Left ventricle myocardium inferior (tissue), 1 donor: ENCODE results near the gene PLA2G4B. TPM values are rescaled to one million over a fixed set of nuclear protein-coding genes. Genes with fewer than 3 reads are reported as not detected.

ENCODE experiments used
- DNase-seq: peaks from one replicate; pipeline ENCODE4 v3.0.0-alpha.2; 2020
- H3K27ac ChIP-seq: fragments of 200-600 bp; replicated peaks from 2 replicates; pipeline ENCODE4 v1.8.0; 2021
- H3K27me3 ChIP-seq: fragments of 200-600 bp; 2 replicates; pipeline ENCODE4 v1.8.0; 2021; ENCODE audit warnings: low read depth
- H3K36me3 ChIP-seq: fragments of 200-600 bp; 2 replicates; pipeline ENCODE4 v1.8.0; 2021
- H3K4me1 ChIP-seq: fragments of 200-600 bp; 2 replicates; pipeline ENCODE4 v1.8.0; 2021
- H3K4me3 ChIP-seq: fragments of 200-600 bp; 2 replicates; pipeline ENCODE4 v1.8.0; 2021; ENCODE audit warnings: mild to moderate bottlenecking, moderate library complexity
- H3K9me3 ChIP-seq: fragments of 200-600 bp; replicated peaks from 2 replicates; pipeline ENCODE4 v1.8.0; 2021
- CTCF ChIP-seq: fragments of 200-600 bp; IDR thresholded peaks from 2 replicates; pipeline ENCODE4 v1.8.0; 2021; ENCODE audit warnings: antibody characterized with exemption, mild to moderate bottlenecking, borderline replicate concordance
- intact Hi-C: fragments of 100-400 bp; cut with micrococcal nuclease; formaldehyde crosslinking; loops from one replicate; pipeline ENCODE4 v1.11.0; 2022
- total RNA-seq: library from RNA; stranded (reverse); fragmentation: NEBNext Ultra II Directional; extraction: Animal tissue kit (Norgen Biotek cat#: 25700); gene quantifications from one replicate; pipeline ENCODE4 v1.2.1, GENCODE V29; 2021
- donor health status: DM: no; HTN: yes; CAD: no; lungs with severe emphysema.

PLA2G4B gene
- total RNA-seq, 1 donor from 2014 or later, result 3.8 TPM

DNA sequence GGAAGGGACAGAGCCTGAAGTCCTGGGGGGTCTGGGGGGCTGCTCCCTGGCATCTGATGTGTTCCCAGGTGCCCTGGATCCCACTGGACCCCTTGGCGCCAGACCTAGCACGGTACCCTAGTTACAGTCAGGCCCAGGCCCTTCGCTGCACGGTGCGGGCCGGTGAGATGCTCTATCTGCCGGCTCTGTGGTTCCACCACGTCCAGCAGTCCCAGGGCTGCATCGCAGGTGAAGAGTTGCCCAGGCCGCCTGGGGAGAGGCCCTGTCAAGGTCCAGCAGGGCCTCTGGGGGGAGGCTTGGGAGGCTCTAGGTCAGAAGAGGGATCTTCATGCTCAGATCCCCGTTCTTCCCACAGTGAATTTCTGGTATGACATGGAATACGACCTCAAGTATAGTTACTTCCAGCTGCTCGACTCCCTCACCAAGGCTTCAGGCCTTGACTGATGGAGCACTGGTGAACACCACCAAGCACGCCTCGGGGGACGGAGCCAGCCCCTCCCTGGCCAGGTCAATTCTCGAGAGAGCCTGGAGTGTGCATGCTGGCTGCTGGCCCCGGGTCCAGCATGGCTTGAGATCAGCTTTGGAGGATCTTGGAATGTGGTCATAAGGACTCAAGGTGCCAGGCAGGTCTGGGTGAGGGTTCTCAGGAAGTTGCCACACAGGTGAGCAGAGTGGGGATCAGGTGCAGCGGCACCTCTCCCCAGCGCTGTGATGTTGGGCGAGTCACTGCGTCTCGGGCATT, 1.8 kb upstream of the PLA2G4B start:
- Histone ChIP-seq H3K36me3 (peaks cover 41% of the 10 kb centered on the region), H3K4me1 (peaks cover 30% of the 10 kb centered on the region), H3K27ac (no peak overlapping the region), H3K9me3 (no peaks in the 10 kb centered on the region), H3K4me3 (no peak overlapping the region), H3K27me3 (no peaks in the 10 kb centered on the region)
- DNase-seq, result no peak
- intact Hi-C loops, result no loop called here
- TF ChIP-seq CTCF, result no peak

DNA sequence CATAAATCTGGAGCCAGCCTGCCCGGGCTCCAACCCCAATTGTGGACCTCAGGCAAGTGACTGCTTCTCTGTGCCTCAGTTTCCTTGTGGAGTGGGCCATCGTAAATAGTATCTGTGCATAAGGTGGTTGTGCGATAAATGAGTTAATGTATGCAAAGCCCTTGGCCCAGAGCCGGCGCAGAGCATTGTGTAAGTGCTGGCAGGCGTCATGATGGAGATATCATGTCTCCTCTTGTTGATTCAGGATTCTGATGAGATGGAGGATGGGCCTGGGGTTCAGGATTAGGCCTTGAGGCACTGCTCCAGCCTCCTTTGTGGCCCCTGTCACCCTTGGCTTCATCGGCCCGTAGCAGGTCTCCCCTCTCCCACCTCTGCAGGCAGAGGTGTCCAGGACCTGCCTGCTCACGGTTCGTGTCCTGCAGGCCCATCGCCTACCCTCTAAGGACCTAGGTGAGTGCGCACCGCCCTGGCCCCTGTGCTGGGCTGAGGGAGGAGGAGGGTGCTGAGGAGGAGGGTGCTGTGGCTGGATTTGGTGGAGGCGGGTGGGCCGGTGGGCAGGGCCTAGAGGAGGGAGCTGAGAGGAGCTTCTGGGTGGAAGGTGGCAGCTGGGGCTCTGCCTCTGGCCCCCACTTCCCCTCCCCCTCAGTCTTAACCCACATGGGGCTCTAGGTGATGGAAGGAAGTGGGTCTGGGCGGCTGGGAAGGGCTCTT, 1.3 kb downstream of the PLA2G4B start:
- no peak for DNase-seq
- Histone ChIP-seq H3K36me3 (peaks cover 57% of the 10 kb centered on the region), H3K27me3 (no peaks in the 10 kb centered on the region), H3K4me3 (no peak overlapping the region), H3K9me3 (no peaks in the 10 kb centered on the region), H3K4me1 (peaks cover 17% of the 10 kb centered on the region), H3K27ac (no peak overlapping the region)
- TF ChIP-seq CTCF, result no peak
- intact Hi-C loops, result no loop called here

DNA sequence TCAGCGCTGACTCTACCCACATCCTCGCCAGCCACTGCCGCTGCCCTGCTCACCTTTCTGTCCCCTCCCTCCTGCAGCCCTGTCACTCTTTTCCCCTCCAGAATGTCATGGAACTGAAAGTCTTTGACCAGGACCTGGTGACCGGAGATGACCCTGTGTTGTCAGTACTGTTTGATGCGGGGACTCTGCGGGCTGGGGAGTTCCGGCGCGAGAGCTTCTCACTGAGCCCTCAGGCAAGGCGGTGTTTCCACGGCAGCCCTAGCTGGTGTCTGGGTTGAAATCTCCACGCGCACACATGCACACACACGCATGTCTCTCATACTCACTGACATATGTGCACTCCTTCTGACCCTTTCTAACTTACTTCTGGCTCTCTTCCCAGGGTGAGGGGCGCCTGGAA, 2.0 kb downstream of the PLA2G4B start:
- peaks cover 17% of the 10 kb centered on the region for H3K4me1 ChIP-seq
- no peaks in the 10 kb centered on the region for H3K9me3 ChIP-seq
- H3K4me3 ChIP-seq, result no peak overlapping the region
- H3K36me3 ChIP-seq, result peaks cover 61% of the 10 kb centered on the region
- no peak for DNase-seq
- TF ChIP-seq CTCF, result no peak
- no peaks in the 10 kb centered on the region for H3K27me3 ChIP-seq
- no peak overlapping the region for H3K27ac ChIP-seq
- intact Hi-C loops, result no loop called here

DNA sequence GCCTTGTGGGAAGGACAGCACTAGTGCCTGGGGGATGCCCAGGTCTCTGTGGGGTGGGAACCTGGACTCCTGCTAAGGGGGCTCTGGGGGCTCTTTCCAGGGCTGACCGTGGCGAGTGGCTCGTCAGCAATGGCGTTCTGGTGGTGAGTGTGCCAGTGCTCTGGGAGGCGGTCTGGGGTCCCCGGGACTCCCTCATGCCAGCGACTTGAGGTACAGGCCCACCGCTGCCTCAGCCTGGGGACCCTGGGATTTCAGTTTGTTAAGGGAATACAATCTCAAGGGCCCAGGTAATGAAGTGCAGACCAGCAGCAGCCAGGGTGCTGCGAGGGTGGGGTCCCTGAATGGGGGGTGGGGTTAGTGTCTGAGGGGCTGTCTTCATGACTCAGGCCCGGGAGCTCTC, 2.5 kb downstream of the PLA2G4B start:
- no peak overlapping the region for H3K27ac ChIP-seq
- TF ChIP-seq CTCF, result no peak
- no peaks in the 10 kb centered on the region for H3K27me3 ChIP-seq
- H3K9me3 ChIP-seq, result no peaks in the 10 kb centered on the region
- no peak overlapping the region for H3K4me3 ChIP-seq
- peaks cover 64% of the 10 kb centered on the region for H3K36me3 ChIP-seq
- intact Hi-C loops, result no loop called here
- no peak for DNase-seq
- peaks cover 13% of the 10 kb centered on the region for H3K4me1 ChIP-seq

GRCh38 chr15:41842229-41842628, 3.6 kb downstream of the PLA2G4B start:
- intact Hi-C loops, result no loop called here
- H3K9me3 ChIP-seq, result no peaks in the 10 kb centered on the region
- TF ChIP-seq CTCF, result no peak
- H3K4me1 ChIP-seq, result peaks cover 12% of the 10 kb centered on the region
- H3K27me3 ChIP-seq, result no peaks in the 10 kb centered on the region
- H3K36me3 ChIP-seq, result peaks cover 65% of the 10 kb centered on the region
- no peak overlapping the region for H3K4me3 ChIP-seq
- H3K27ac ChIP-seq, result no peak overlapping the region
- no peak for DNase-seq
